Sigmoid colon (tissue), 7 donors: Measurements from ENCODE around the gene PTGDS. TPM values are rescaled to one million over a fixed set of nuclear protein-coding genes. Genes with fewer than 3 reads are reported as not detected.

ENCODE experiments used
- DNase-seq: peaks from one replicate; pipeline ENCODE4 v3.0.0-alpha.2; 2019
- H3K27ac ChIP-seq, 4 donors: fragments of 200-600 bp; sonication (generic); one replicate each; pipeline ENCODE4 v1.5.1; 2016 to 2019; ENCODE audit warnings: mild to moderate bottlenecking in 1 of 4
- H3K27me3 ChIP-seq, 3 donors: fragments of 200-600 bp; sonication (generic); one replicate each; pipeline ENCODE4 v1.5.1; 2019; ENCODE audit warnings: mild to moderate bottlenecking in 1 of 3
- H3K36me3 ChIP-seq, 4 donors: fragments of 200-600 bp; sonication (generic); one replicate each; pipeline ENCODE4 v1.5.1; 2016 to 2019
- H3K4me1 ChIP-seq, 4 donors: fragments of 200-600 bp; sonication (generic); one replicate each; pipeline ENCODE4 v1.5.1; 2017 to 2019
- H3K4me3 ChIP-seq, 4 donors: fragments of 200-600 bp; sonication (generic); one replicate each; pipeline ENCODE4 v1.5.1; 2017 to 2019; ENCODE audit warnings: mild to moderate bottlenecking in 2 of 4, moderate library complexity in 1 of 4
- H3K9me3 ChIP-seq, 4 donors: fragments of 200-600 bp in 3 of 4; sonication (generic) in 3 of 4; one replicate each; pipeline versions ENCODE4 v1.5.1 to v1.6.1; 2013 to 2019
- CTCF ChIP-seq, 4 experiments: fragments of 450-650 bp in 3 of 4; fragments of 200-600 bp in 1 of 4; IDR thresholded peaks; one replicate each; pipeline ENCODE4 v1.5.1; 2016 to 2019; ENCODE audit warnings: antibody characterized with exemption in 4 of 4, mild to moderate bottlenecking in 3 of 4, moderate library complexity in 2 of 4
- EP300 ChIP-seq, 4 donors: sonication (generic); formaldehyde crosslinking; IDR thresholded peaks; one replicate each; pipeline ENCODE4 v1.6.1; 2017; ENCODE audit warnings: antibody characterized with exemption in 4 of 4
- POLR2A ChIP-seq, 2 donors: fragments of 450-650 bp; IDR thresholded peaks; one replicate each; pipeline ENCODE4 v1.6.1; 2016; ENCODE audit warnings: antibody characterized with exemption in 2 of 2, mild to moderate bottlenecking in 2 of 2, moderate library complexity in 2 of 2
- POLR2AphosphoS5 ChIP-seq, 4 donors: sonication (generic); formaldehyde crosslinking; IDR thresholded peaks; one replicate each; pipeline ENCODE4 v1.6.1; 2017; ENCODE audit warnings: antibody characterized with exemption in 4 of 4
- WGBS, 2 donors: extraction: QIAGEN DNeasy Blood & Tissue Kit; methylation state at CpG; one replicate each; pipeline ENCODE4 v1.1.7; 2013; 5-methylcytosine and 5-hydroxymethylcytosine counted together
- intact Hi-C: fragments of 100-400 bp; cut with DNase I; formaldehyde crosslinking; loops from one replicate; pipeline ENCODE4 v1.15.1; 2023
- polyA plus RNA-seq, 3 donors: library from polyadenylated mRNA; stranded (reverse); fragments of 200-250 nt; gene quantifications; one replicate each; pipeline ENCODE4 v1.2.3, GENCODE V29; 2013
- total RNA-seq, 4 donors: library from RNA; depleted of rRNA; stranded (reverse); fragments of >200 nt; gene quantifications; one replicate each; pipeline ENCODE4 v1.1.0, GENCODE V29; 2016
- donor health status: healthy with polysubstance abuse.
- donor health status: Bipolar disorder and iron deficiency.
- donor health status: healthy.

The PTGDS gene
- total and polyA plus RNA-seq, 7 donors = 8.3 to 218 (median 28.5) TPM

GRCh38 chr9:136955202-136955942 lies 21.9 kb upstream of the PTGDS start:
- H3K4me1 ChIP-seq = peaks cover 0 to 6% (median 5%) of the 10 kb centered on the region in 4 donors
- no peaks in the 10 kb centered on the region for H3K27me3 ChIP-seq
- no peaks in the 10 kb centered on the region for H3K36me3 ChIP-seq
- no peak overlapping the region for H3K4me3 ChIP-seq
- 83 to 91% methylated on average over 14 of the region's 14 CpGs for WGBS, 2 donors
- DNase-seq = no peak
- intact Hi-C loops = no loop called here
- no peaks in the 10 kb centered on the region for H3K9me3 ChIP-seq
- H3K27ac ChIP-seq = no peak overlapping the region
- no peak for TF ChIP-seq POLR2AphosphoS5 (IDR thresholded peaks at IDR 0.05)
- TF ChIP-seq POLR2A (IDR thresholded peaks at IDR 0.05) = no peak
- TF ChIP-seq CTCF (IDR thresholded peaks at IDR 0.05) = no peak
- TF ChIP-seq EP300 (IDR thresholded peaks at IDR 0.05) = no peak

- no peak overlapping the region for H3K27ac ChIP-seq
- DNase-seq = no peak
- no peaks in the 10 kb centered on the region for H3K4me1 ChIP-seq
- TF ChIP-seq POLR2AphosphoS5 (IDR thresholded peaks at IDR 0.05) (no peak), EP300 (IDR thresholded peaks at IDR 0.05) (no peak), POLR2A (IDR thresholded peaks at IDR 0.05) (no peak), CTCF (IDR thresholded peaks at IDR 0.05) (no peak)
- H3K36me3 ChIP-seq = no peaks in the 10 kb centered on the region
- 94 to 95% methylated on average over 9 of the region's 9 CpGs for WGBS, 2 donors
- H3K4me3 ChIP-seq = no peak overlapping the region
- H3K9me3 ChIP-seq = no peaks in the 10 kb centered on the region
- intact Hi-C loops = no loop called here
- H3K27me3 ChIP-seq = no peaks in the 10 kb centered on the region
These were observed 21.4 kb upstream of the PTGDS start for GRCh38 chr9:136955943-136956335.

- H3K36me3 ChIP-seq = no peaks in the 10 kb centered on the region
- intact Hi-C loops = no loop called here
These were observed 20.7 kb upstream of the PTGDS start for GRCh38 chr9:136956604-136957003.

GRCh38 chr9:136957461-136957860 lies 19.8 kb upstream of the PTGDS start:
- H3K4me1 ChIP-seq = no peaks in the 10 kb centered on the region
- H3K9me3 ChIP-seq = no peaks in the 10 kb centered on the region
- WGBS, 2 donors = 94 to 97% methylated on average over 1 of the region's 1 CpG
- H3K27me3 ChIP-seq = no peaks in the 10 kb centered on the region
- H3K27ac ChIP-seq = no peak overlapping the region
- no peaks in the 10 kb centered on the region for H3K36me3 ChIP-seq
- H3K4me3 ChIP-seq = no peak overlapping the region
- intact Hi-C loops = no loop called here
- TF ChIP-seq POLR2AphosphoS5 (IDR thresholded peaks at IDR 0.05) = no peak
- DNase-seq = no peak

More at GRCh38 chr9:136956604-136957003, 20.7 kb upstream of the PTGDS start:
- no peak for DNase-seq
- Histone ChIP-seq H3K4me1 (no peaks in the 10 kb centered on the region), H3K4me3 (no peak overlapping the region), H3K27ac (no peak overlapping the region), H3K27me3 (no peaks in the 10 kb centered on the region), H3K9me3 (no peaks in the 10 kb centered on the region)
- WGBS, 2 donors = 96 to 97% methylated on average over 4 of the region's 4 CpGs
- TF ChIP-seq POLR2AphosphoS5 (IDR thresholded peaks at IDR 0.05) (no peak), POLR2A (IDR thresholded peaks at IDR 0.05) (no peak), CTCF (IDR thresholded peaks at IDR 0.05) (no peak), EP300 (IDR thresholded peaks at IDR 0.05) (no peak)

GRCh38 chr9:136957901-136958300 lies 19.4 kb upstream of the PTGDS start:
- no peak for TF ChIP-seq CTCF (IDR thresholded peaks at IDR 0.05)
- TF ChIP-seq EP300 (IDR thresholded peaks at IDR 0.05) = no peak
- TF ChIP-seq POLR2AphosphoS5 (IDR thresholded peaks at IDR 0.05) = no peak
- no peak for DNase-seq
- WGBS, 2 donors = 92 to 93% methylated on average over 6 of the region's 6 CpGs
- Histone ChIP-seq H3K4me1 (no peaks in the 10 kb centered on the region), H3K27ac (no peak overlapping the region), H3K9me3 (no peaks in the 10 kb centered on the region), H3K36me3 (no peaks in the 10 kb centered on the region), H3K27me3 (no peaks in the 10 kb centered on the region), H3K4me3 (no peak overlapping the region)
- intact Hi-C loops = no loop called here
